ENCODE results near the gene ELMO1. TPM values are rescaled to one million over a fixed set of nuclear protein-coding genes. Genes with fewer than 3 reads are reported as not detected.

The ELMO1 gene
- polyA plus RNA-seq, 2 of the 4 experiments (the other 2 are of a cell fraction) = 2.3 to 6.1 TPM

GRCh38 chr7:37216156-37216852 is 232.4 kb downstream of the ELMO1 start:
- no peak for FAIRE-seq
- Histone ChIP-seq H3K9me3 (no peaks in the 10 kb centered on the region), H3K4me2 (no peak overlapping the region), H3K4me3 (no peak overlapping the region), H3K27ac (no peak overlapping the region), H3K4me1 (no peaks in the 10 kb centered on the region)
- POLR2A ChIA-PET = no interaction called here
- 78% methylated on average over 10 of the region's 10 CpGs for WGBS (ENCODE audit: missing lambda C conversion rate)
- CTCF ChIA-PET = interaction anchor here (0.6 to 6.9 kb wide), 3 partner anchors 11 to 775 kb away, joined by 3 to 32 read pairs (median 4); no protein-coding TSS in a partner anchor
- no peak for ATAC-seq
- TF ChIP-seq ZC3H11A (IDR thresholded peaks at IDR 0.05) (no peak), REST (IDR thresholded peaks at IDR 0.05) (no peak), SMC3 (IDR thresholded peaks at IDR 0.05) (no peak), MYC (IDR thresholded peaks at IDR 0.05; ENCODE audit: borderline replicate concordance, low read length) (no peak), POLR2A (IDR thresholded peaks at IDR 0.05; ENCODE audit: low read length) (no peak), PBX3 (IDR thresholded peaks at IDR 0.05) (no peak), RCOR1 (IDR thresholded peaks at IDR 0.05; ENCODE audit: low read depth, low read length) (no peak), CEBPB (IDR thresholded peaks at IDR 0.05) (no peak), NFE2L2 (conservative IDR thresholded peaks at IDR 0.05; ENCODE audit: low read length) (no peak), E2F6 (IDR thresholded peaks at IDR 0.05; ENCODE audit: borderline replicate concordance, low read depth) (no peak), RARB (CRISPR knock-in tag; IDR thresholded peaks at IDR 0.05) (no peak), FOSL2 (IDR thresholded peaks at IDR 0.05) (no peak), FOSL2 (CRISPR knock-in tag; IDR thresholded peaks at IDR 0.05) (no peak), ZNF302 (CRISPR knock-in tag; IDR thresholded peaks at IDR 0.05) (no peak), KDM1A (IDR thresholded peaks at IDR 0.05; ENCODE audit: low read depth) (no peak), HDAC2 (IDR thresholded peaks at IDR 0.05) (no peak), CTCF (IDR thresholded peaks at IDR 0.05) (no peak), FOSB (CRISPR knock-in tag; IDR thresholded peaks at IDR 0.05) (no peak), EHMT2 (IDR thresholded peaks at IDR 0.05; ENCODE audit: low read depth) (no peak)
- DNase-seq (ENCODE audit: low read depth in 1 of 2, low spot score in 1 of 2) = no peak

- ATAC-seq = no peak
- TF ChIP-seq KDM1A (IDR thresholded peaks at IDR 0.05; ENCODE audit: low read depth) (no peak), KDM5A (IDR thresholded peaks at IDR 0.05) (no peak)
- FAIRE-seq = no peak
- H3K4me3 ChIP-seq = no peak overlapping the region
- no peak for DNase-seq (ENCODE audit: low read depth in 1 of 2, low spot score in 1 of 2)
- H3K4me2 ChIP-seq = no peak overlapping the region
- no peak overlapping the region for H3K27ac ChIP-seq
- no peaks in the 10 kb centered on the region for H3K9me3 ChIP-seq
- WGBS (ENCODE audit: missing lambda C conversion rate) = 69% methylated on average over 3 of the region's 3 CpGs
- POLR2A ChIA-PET = no interaction called here
- H3K4me1 ChIP-seq = no peaks in the 10 kb centered on the region
- CTCF ChIA-PET = interaction anchor here (0.8 to 6.9 kb wide), 2 partner anchors 10 to 19 kb away, joined by 3 to 32 read pairs; no protein-coding TSS in a partner anchor
These were observed 233.3 kb downstream of the ELMO1 start for GRCh38 chr7:37215290-37215923.

Data from A549 (cell line).